ENCODE measurements around the gene SPINK8. TPM values are rescaled to one million over a fixed set of nuclear protein-coding genes. Genes with fewer than 3 reads are reported as not detected.

Gene SPINK8
- total RNA-seq, 1 experiment from 2014 or later = not detected

DNA sequence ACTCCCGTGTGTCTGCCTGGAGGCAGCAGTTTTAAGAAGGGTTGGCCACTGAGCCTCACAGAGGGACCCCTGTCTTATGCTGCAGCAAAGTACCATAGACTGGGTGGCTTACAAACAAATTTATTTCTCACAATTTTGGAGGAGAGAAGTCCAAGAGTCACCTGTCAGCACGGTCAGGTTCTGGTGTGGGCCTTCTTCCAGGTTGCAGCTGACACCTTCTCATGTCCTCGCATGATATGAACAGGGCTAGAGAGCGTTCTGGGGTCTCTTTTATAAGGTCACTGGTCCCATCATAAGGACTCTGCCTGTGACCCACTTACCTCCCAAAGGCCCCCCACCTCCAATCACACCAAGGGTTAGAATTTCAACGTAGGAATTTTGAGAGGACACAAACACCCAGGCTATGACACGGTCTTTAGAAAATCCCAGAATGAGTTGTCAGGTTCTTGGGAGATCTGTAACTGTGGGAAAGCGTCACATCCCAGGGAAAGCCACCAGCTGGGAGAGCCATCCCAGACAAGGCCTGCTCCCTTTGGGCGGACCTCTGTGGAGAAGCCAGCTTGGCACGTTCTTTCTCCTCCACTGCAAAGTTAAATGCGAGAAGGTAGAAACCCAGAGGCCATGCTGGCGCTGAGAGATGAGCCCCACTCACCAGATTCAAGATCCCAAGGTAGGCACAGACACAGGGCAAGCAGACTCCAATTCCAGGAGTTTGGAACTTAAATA lies 38.4 kb upstream of the SPINK8 start, which contains the start of gene FBXW12:
Gene FBXW12 (plus strand): TSS at position 569 of the 726 bp plus-strand sequence. CDS start 549 bp downstream, outside the sequence.
- H4K20me1 ChIP-seq (ENCODE audit: low read length) = no peaks in the 10 kb centered on the region
- no peaks in the 10 kb centered on the region for H3F3A ChIP-seq (ENCODE audit: low read length, unreplicated experiment)
- no peaks in the 10 kb centered on the region for H3K79me2 ChIP-seq (ENCODE audit: low read length)
- ATAC-seq (no peak), DNase-seq (no peak)
- no peaks in the 10 kb centered on the region for H3K9me3 ChIP-seq (ENCODE audit: low read length)
- no peak within 1 kb of the TSS for H3K9ac ChIP-seq (ENCODE audit: low read length)
- ChIA-PET CTCF (no interaction called here), POLR2A (ENCODE audit: unreplicated experiment) (interaction anchor here (0.6 kb wide), 1 partner anchor 348 kb away, joined by 7 read pairs; no protein-coding TSS in a partner anchor)
- H2AFZ ChIP-seq (ENCODE audit: low read length) = no peak within 1 kb of the TSS
- TF ChIP-seq EZH2phosphoT487 (IDR thresholded peaks at IDR 0.05; ENCODE audit: borderline replicate concordance, low read length) (no peak), CTCF (conservative IDR thresholded peaks at IDR 0.05; ENCODE audit: low read depth, low read length) (no peak), EZH2 (IDR thresholded peaks at IDR 0.05; ENCODE audit: low read length, unreplicated experiment) (no peak)
- H3K27ac ChIP-seq (ENCODE audit: low read length) = no peak within 1 kb of the TSS
- H3K27me3 ChIP-seq (ENCODE audit: low read length) = no peaks in the 10 kb centered on the region
- H3K4me2 ChIP-seq (ENCODE audit: low read length) = no peak within 1 kb of the TSS
- no peaks in the 10 kb centered on the region for H3K9me2 ChIP-seq (replicated peaks; ENCODE audit: low read length)
- intact Hi-C loops (cut with micrococcal nuclease) = no loop called here
- BruUV-seq (replicated peaks) = no TSS peak
- H3K4me1 ChIP-seq (ENCODE audit: insufficient read depth, low read length) = no peaks in the 10 kb centered on the region
- H3K36me3 ChIP-seq (ENCODE audit: low read depth, low read length) = no peaks in the 10 kb centered on the region
- no peak within 1 kb of the TSS for H3K4me3 ChIP-seq (ENCODE audit: low read length)

DNA sequence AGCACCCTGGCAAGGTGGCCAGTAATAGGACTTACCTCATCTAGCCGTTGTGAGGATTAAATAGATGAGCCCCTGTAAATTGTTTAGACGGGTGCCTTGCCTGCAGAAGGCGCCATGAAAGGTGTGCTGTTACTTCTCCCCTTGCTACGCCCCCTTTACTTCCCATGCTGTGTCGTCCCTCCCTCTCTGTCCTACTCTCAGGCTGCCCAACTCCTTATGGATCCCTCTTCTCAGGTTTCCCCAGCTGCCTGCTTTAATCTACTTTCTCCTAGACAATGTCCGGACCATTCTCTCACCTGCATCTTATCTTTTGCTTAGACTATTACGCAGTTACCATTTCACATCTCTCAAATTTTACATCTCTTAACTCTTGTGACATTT lies 36.9 kb upstream of the SPINK8 start:
- intact Hi-C loops (cut with micrococcal nuclease) = no loop called here
- no peaks in the 10 kb centered on the region for H3K9me3 ChIP-seq (ENCODE audit: low read length)
- no peak for ATAC-seq
- H3K9me2 ChIP-seq (replicated peaks; ENCODE audit: low read length) = no peaks in the 10 kb centered on the region
- H3F3A ChIP-seq (ENCODE audit: low read length, unreplicated experiment) = no peaks in the 10 kb centered on the region
- H3K79me2 ChIP-seq (ENCODE audit: low read length) = no peaks in the 10 kb centered on the region
- TF ChIP-seq EZH2phosphoT487 (IDR thresholded peaks at IDR 0.05; ENCODE audit: borderline replicate concordance, low read length) = no peak
- TF ChIP-seq EZH2 (IDR thresholded peaks at IDR 0.05; ENCODE audit: low read length, unreplicated experiment) = no peak
- no peak for TF ChIP-seq CTCF (conservative IDR thresholded peaks at IDR 0.05; ENCODE audit: low read depth, low read length)
- no peaks in the 10 kb centered on the region for H3K4me1 ChIP-seq (ENCODE audit: insufficient read depth, low read length)
- H3K36me3 ChIP-seq (ENCODE audit: low read depth, low read length) = no peaks in the 10 kb centered on the region
- POLR2A ChIA-PET (ENCODE audit: unreplicated experiment) = no interaction called here
- H3K4me3 ChIP-seq (ENCODE audit: low read length) = no peak overlapping the region
- H4K20me1 ChIP-seq (ENCODE audit: low read length) = no peaks in the 10 kb centered on the region
- H3K27me3 ChIP-seq (ENCODE audit: low read length) = no peaks in the 10 kb centered on the region
- no peak overlapping the region for H3K4me2 ChIP-seq (ENCODE audit: low read length)
- H2AFZ ChIP-seq (ENCODE audit: low read length) = no peak overlapping the region
- BruUV-seq (replicated peaks) = no TSS peak
- H3K9ac ChIP-seq (ENCODE audit: low read length) = no peak overlapping the region
- CTCF ChIA-PET = no interaction called here
- DNase-seq = no peak
- no peak overlapping the region for H3K27ac ChIP-seq (ENCODE audit: low read length)

DNA sequence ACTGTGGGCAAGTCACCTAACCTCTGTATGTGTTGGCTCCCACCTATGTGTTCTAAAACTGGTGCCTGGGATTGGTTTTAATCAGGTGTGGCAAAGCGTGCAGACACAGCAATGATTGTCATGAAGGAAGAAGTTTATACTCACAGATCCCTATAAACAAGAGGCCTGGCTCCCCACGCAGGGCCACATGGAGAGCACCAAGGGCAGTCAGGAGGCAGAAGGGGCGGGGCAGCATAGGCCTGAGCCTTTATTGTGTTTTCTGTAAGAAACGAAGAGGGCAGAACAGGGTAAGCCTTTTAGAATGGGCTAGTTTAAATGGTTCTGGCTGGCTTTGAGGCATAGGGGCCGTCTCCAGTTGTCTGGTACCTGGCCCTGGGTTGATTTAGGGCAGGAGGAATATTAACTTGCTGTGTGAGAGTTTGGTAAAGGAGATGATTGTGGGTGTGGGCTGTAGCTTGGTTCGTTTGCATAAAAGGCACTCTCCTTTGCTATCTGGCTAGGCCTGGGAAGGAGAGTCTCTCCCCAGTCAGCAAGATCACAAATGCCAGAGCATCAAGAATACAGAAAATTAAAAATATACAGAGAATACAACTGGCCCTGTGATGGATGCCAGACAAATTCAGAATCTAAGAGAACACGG lies 36.4 kb upstream of the SPINK8 start:
- Histone ChIP-seq H3K79me2 (ENCODE audit: low read length) (no peaks in the 10 kb centered on the region), H3K4me1 (ENCODE audit: insufficient read depth, low read length) (no peaks in the 10 kb centered on the region), H3K27ac (ENCODE audit: low read length) (no peak overlapping the region), H3K9me2 (replicated peaks; ENCODE audit: low read length) (no peaks in the 10 kb centered on the region), H3K4me2 (ENCODE audit: low read length) (no peak overlapping the region), H4K20me1 (ENCODE audit: low read length) (no peaks in the 10 kb centered on the region), H3K9me3 (ENCODE audit: low read length) (no peaks in the 10 kb centered on the region), H3F3A (ENCODE audit: low read length, unreplicated experiment) (no peaks in the 10 kb centered on the region), H3K27me3 (ENCODE audit: low read length) (no peaks in the 10 kb centered on the region), H3K4me3 (ENCODE audit: low read length) (no peak overlapping the region), H2AFZ (ENCODE audit: low read length) (peak overlapping the region; percentile 14; the same call in 1 of the 2 replicates), H3K9ac (ENCODE audit: low read length) (no peak overlapping the region), H3K36me3 (ENCODE audit: low read depth, low read length) (no peaks in the 10 kb centered on the region)
- BruUV-seq (replicated peaks) = no TSS peak
- ChIA-PET CTCF (no interaction called here), POLR2A (ENCODE audit: unreplicated experiment) (no interaction called here)
- DNase-seq = no peak
- TF ChIP-seq EZH2 (IDR thresholded peaks at IDR 0.05; ENCODE audit: low read length, unreplicated experiment) = no peak
- TF ChIP-seq EZH2phosphoT487 (IDR thresholded peaks at IDR 0.05; ENCODE audit: borderline replicate concordance, low read length) = no peak
- intact Hi-C loops (cut with micrococcal nuclease) = no loop called here
- no peak for ATAC-seq
